ENCODE data around the gene TAMM41. TPM values are rescaled to one million over a fixed set of nuclear protein-coding genes. Genes with fewer than 3 reads are reported as not detected.

TAMM41 gene
- total RNA-seq, 1 donor from 2014 or later = 13.9 TPM

DNA sequence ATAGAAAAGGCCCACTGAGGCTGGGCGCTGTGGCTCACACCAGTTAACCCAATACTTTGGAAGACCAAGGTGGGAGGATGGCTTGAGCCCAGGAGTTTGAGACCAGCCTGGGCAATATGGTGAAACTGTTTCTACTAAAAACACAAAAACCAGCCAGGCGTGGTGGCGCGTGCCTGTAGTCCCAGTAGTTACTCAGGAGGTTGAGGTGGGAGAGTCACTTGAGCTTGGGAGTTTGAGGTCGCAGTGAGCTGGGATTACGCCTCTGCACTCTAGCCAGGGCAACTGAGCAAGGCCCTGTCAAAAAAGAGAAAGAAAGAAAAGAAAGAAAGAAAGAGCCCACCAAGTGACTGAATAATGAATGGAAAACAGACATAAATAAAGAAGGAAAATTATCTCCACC, 32.0 kb downstream of the TAMM41 start:
- H3K36me3 Mint-ChIP-seq (ENCODE audit: low read depth, unreplicated experiment) = peaks cover 17% of the 10 kb centered on the region
- TF ChIP-seq EZH2 (IDR thresholded peaks at IDR 0.05; ENCODE audit: insufficient read depth, low read length) = no peak
- TF ChIP-seq, protein P1, sequence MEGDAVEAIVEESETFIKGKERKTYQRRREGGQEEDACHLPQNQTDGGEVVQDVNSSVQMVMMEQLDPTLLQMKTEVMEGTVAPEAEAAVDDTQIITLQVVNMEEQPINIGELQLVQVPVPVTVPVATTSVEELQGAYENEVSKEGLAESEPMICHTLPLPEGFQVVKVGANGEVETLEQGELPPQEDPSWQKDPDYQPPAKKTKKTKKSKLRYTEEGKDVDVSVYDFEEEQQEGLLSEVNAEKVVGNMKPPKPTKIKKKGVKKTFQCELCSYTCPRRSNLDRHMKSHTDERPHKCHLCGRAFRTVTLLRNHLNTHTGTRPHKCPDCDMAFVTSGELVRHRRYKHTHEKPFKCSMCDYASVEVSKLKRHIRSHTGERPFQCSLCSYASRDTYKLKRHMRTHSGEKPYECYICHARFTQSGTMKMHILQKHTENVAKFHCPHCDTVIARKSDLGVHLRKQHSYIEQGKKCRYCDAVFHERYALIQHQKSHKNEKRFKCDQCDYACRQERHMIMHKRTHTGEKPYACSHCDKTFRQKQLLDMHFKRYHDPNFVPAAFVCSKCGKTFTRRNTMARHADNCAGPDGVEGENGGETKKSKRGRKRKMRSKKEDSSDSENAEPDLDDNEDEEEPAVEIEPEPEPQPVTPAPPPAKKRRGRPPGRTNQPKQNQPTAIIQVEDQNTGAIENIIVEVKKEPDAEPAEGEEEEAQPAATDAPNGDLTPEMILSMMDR (IDR thresholded peaks at IDR 0.05; ENCODE audit: insufficient read depth, low read depth, low read length) = no peak
- no peaks in the 10 kb centered on the region for H3K9me3 ChIP-seq (ENCODE audit: insufficient read depth, low read depth, low read length)

DNA sequence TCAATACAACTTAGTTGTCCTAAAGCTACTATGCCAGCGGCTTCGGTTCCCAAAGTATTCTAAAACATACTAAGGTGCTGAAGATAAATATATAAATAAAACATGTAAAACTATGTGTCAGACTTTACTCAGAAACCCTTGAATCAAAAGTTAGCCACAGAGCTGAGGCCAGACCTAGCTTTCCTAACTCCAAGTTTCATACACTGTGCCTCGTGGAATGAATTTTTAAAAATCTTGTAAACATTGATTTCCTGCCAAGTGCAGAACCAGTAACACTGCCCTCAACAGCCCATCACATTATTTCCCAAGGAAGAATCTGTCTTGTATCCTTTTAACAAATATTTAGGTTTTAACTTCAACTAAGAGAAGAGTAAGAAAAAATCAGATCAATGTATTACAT, 36.4 kb downstream of the TAMM41 start:
- H3K27me3 Mint-ChIP-seq (ENCODE audit: low read depth, unreplicated experiment) = no peaks in the 10 kb centered on the region
- H3K4me3 ChIP-seq (ENCODE audit: insufficient read depth, low read depth, low read length) = no peak overlapping the region

More for the DNA sequence above, 32.0 kb downstream of the TAMM41 start:
- Histone ChIP-seq H3K4me3 (ENCODE audit: insufficient read depth, low read depth, low read length) (no peak overlapping the region), H3K9ac (ENCODE audit: low read length) (no peak overlapping the region), H3K27me3 (ENCODE audit: insufficient read depth, low read length) (no peaks in the 10 kb centered on the region), H2AFZ (ENCODE audit: low read depth, low read length) (no peak overlapping the region), H4K20me1 (ENCODE audit: insufficient read depth, low read length) (no peaks in the 10 kb centered on the region), H3K27ac (ENCODE audit: low read depth, low read length) (no peak overlapping the region), H3K36me3 (ENCODE audit: insufficient read depth, low read length) (peaks cover 34% of the 10 kb centered on the region), H3K79me2 (ENCODE audit: insufficient read depth, low read length) (no peaks in the 10 kb centered on the region), H3K4me1 (ENCODE audit: insufficient read depth, low read length) (peaks cover 3% of the 10 kb centered on the region), H3K4me2 (ENCODE audit: low read length) (no peak overlapping the region)
- no peak for DNase-seq (ENCODE audit: low read depth)
- no peak for FAIRE-seq
- Mint-ChIP-seq H3K4me3 (ENCODE audit: unreplicated experiment) (no peak overlapping the region), H3K9me3 (ENCODE audit: unreplicated experiment) (no peaks in the 10 kb centered on the region), H3K27me3 (ENCODE audit: low read depth, unreplicated experiment) (no peaks in the 10 kb centered on the region), H3K27ac (ENCODE audit: unreplicated experiment) (no peak overlapping the region), H3K4me1 (ENCODE audit: low read depth, unreplicated experiment) (peaks cover 3% of the 10 kb centered on the region)

GRCh38 chr3:11808231-11808630, 38.5 kb downstream of the TAMM41 start:
- Mint-ChIP-seq H3K4me3 (ENCODE audit: unreplicated experiment) (no peak overlapping the region), H3K9me3 (ENCODE audit: unreplicated experiment) (no peaks in the 10 kb centered on the region), H3K4me1 (ENCODE audit: low read depth, unreplicated experiment) (no peaks in the 10 kb centered on the region), H3K27ac (ENCODE audit: unreplicated experiment) (no peak overlapping the region), H3K36me3 (ENCODE audit: low read depth, unreplicated experiment) (peaks cover 20% of the 10 kb centered on the region), H3K27me3 (ENCODE audit: low read depth, unreplicated experiment) (no peaks in the 10 kb centered on the region)
- peaks cover 3% of the 10 kb centered on the region for H3K4me1 ChIP-seq (ENCODE audit: insufficient read depth, low read length)
- no peak overlapping the region for H3K27ac ChIP-seq (ENCODE audit: low read depth, low read length)
- no peak overlapping the region for H3K4me3 ChIP-seq (ENCODE audit: insufficient read depth, low read depth, low read length)
- no peaks in the 10 kb centered on the region for H3K9me3 ChIP-seq (ENCODE audit: insufficient read depth, low read depth, low read length)
- no peak overlapping the region for H3K4me2 ChIP-seq (ENCODE audit: low read length)
- no peaks in the 10 kb centered on the region for H4K20me1 ChIP-seq (ENCODE audit: insufficient read depth, low read length)
- H3K79me2 ChIP-seq (ENCODE audit: insufficient read depth, low read length) = no peaks in the 10 kb centered on the region
- no peak overlapping the region for H3K9ac ChIP-seq (ENCODE audit: low read length)
- peaks cover 28% of the 10 kb centered on the region for H3K36me3 ChIP-seq (ENCODE audit: insufficient read depth, low read length)
- DNase-seq (ENCODE audit: low read depth) = no peak
- FAIRE-seq = no peak
- H3K27me3 ChIP-seq (ENCODE audit: insufficient read depth, low read length) = no peaks in the 10 kb centered on the region
- TF ChIP-seq, protein P1 (IDR thresholded peaks at IDR 0.05; ENCODE audit: insufficient read depth, low read depth, low read length) = no peak
- no peak for TF ChIP-seq EZH2 (IDR thresholded peaks at IDR 0.05; ENCODE audit: insufficient read depth, low read length)
- H2AFZ ChIP-seq (ENCODE audit: low read depth, low read length) = no peak overlapping the region

More for the DNA sequence above, 36.4 kb downstream of the TAMM41 start:
- peaks cover 28% of the 10 kb centered on the region for H3K36me3 ChIP-seq (ENCODE audit: insufficient read depth, low read length)
- no peaks in the 10 kb centered on the region for H3K79me2 ChIP-seq (ENCODE audit: insufficient read depth, low read length)
- no peak for TF ChIP-seq EZH2 (IDR thresholded peaks at IDR 0.05; ENCODE audit: insufficient read depth, low read length)
- TF ChIP-seq, protein P1 (IDR thresholded peaks at IDR 0.05; ENCODE audit: insufficient read depth, low read depth, low read length) = no peak
- no peak overlapping the region for H3K27ac ChIP-seq (ENCODE audit: low read depth, low read length)
- no peak overlapping the region for H3K4me2 ChIP-seq (ENCODE audit: low read length)
- no peaks in the 10 kb centered on the region for H3K9me3 ChIP-seq (ENCODE audit: insufficient read depth, low read depth, low read length)
- Mint-ChIP-seq H3K4me1 (ENCODE audit: low read depth, unreplicated experiment) (no peaks in the 10 kb centered on the region), H3K9me3 (ENCODE audit: unreplicated experiment) (no peaks in the 10 kb centered on the region), H3K4me3 (ENCODE audit: unreplicated experiment) (no peak overlapping the region), H3K36me3 (ENCODE audit: low read depth, unreplicated experiment) (peaks cover 21% of the 10 kb centered on the region), H3K27ac (ENCODE audit: unreplicated experiment) (no peak overlapping the region)
- H2AFZ ChIP-seq (ENCODE audit: low read depth, low read length) = no peak overlapping the region
- H3K27me3 ChIP-seq (ENCODE audit: insufficient read depth, low read length) = no peaks in the 10 kb centered on the region
- FAIRE-seq (no peak), DNase-seq (ENCODE audit: low read depth) (peak; percentile 62)
- H4K20me1 ChIP-seq (ENCODE audit: insufficient read depth, low read length) = no peaks in the 10 kb centered on the region
- no peak overlapping the region for H3K9ac ChIP-seq (ENCODE audit: low read length)
- peaks cover 3% of the 10 kb centered on the region for H3K4me1 ChIP-seq (ENCODE audit: insufficient read depth, low read length)
